SKM-1 treated with dmso at 0.1 percent for 144 hours (cell line): ENCODE measurements around the gene MLIP.
"Not testable (repeated sequence)": the region's sequence is repeated elsewhere in the genome, so short reads cannot be mapped to it uniquely, and the experiment has no call there.

ENCODE experiments used
- DNase-seq: peaks from one replicate; lab custom pipeline; 2025; ENCODE audit not compliant: unreplicated experiment; lab: John Stamatoyannopoulos, UW

MLIP gene

GRCh38 chr6:54209983-54210382 is 98.7 kb downstream of the MLIP start:
- not testable (repeated sequence) for DNase-seq

- DNase-seq: no peak
Measured at GRCh38 chr6:54214286-54214685, 103.0 kb downstream of the MLIP start.

GRCh38 chr6:54216336-54216735 is 105.1 kb downstream of the MLIP start:
- no peak for DNase-seq

- DNase-seq: peak; percentile 86
Measured at GRCh38 chr6:54217018-54217417, 105.8 kb downstream of the MLIP start.

GRCh38 chr6:54222217-54222616 is 111.0 kb downstream of the MLIP start:
- DNase-seq: no peak

- DNase-seq: no peak
Measured at GRCh38 chr6:54232703-54233102, 121.5 kb downstream of the MLIP start.

- DNase-seq: no peak
Measured at GRCh38 chr6:54234539-54234938, 123.3 kb downstream of the MLIP start.

GRCh38 chr6:54236984-54237383 is 125.7 kb downstream of the MLIP start:
- DNase-seq: no peak

- DNase-seq: no peak
Measured at GRCh38 chr6:54238396-54238795, 127.2 kb downstream of the MLIP start.

- no peak for DNase-seq
Measured at GRCh38 chr6:54243699-54244098, 132.5 kb downstream of the MLIP start.

- peak; percentile 32 for DNase-seq
Measured at GRCh38 chr6:54244430-54244829, 133.2 kb downstream of the MLIP start.

- no peak for DNase-seq
Measured at GRCh38 chr6:54245265-54245664, 134.0 kb downstream of the MLIP start.

- peak; percentile 20 for DNase-seq
Measured at GRCh38 chr6:54248319-54248718, 137.1 kb downstream of the MLIP start.

GRCh38 chr6:54248994-54249393 is 137.8 kb downstream of the MLIP start:
- peak; percentile 5 for DNase-seq

- not testable (repeated sequence) for DNase-seq
Measured at GRCh38 chr6:54249812-54250211, 138.6 kb downstream of the MLIP start.

- no peak for DNase-seq
Measured at GRCh38 chr6:54252496-54252895, 141.3 kb downstream of the MLIP start.

GRCh38 chr6:54252916-54253315 is 141.7 kb downstream of the MLIP start:
- no peak for DNase-seq

- no peak for DNase-seq
Measured at GRCh38 chr6:54254886-54255285, 143.6 kb downstream of the MLIP start.

- no peak for DNase-seq
Measured at GRCh38 chr6:54255886-54256285, 144.6 kb downstream of the MLIP start.

GRCh38 chr6:54260025-54260424 is 148.8 kb downstream of the MLIP start:
- DNase-seq: no peak

GRCh38 chr6:54262499-54262898 is 151.3 kb downstream of the MLIP start:
- DNase-seq: no peak

- no peak for DNase-seq
Measured at GRCh38 chr6:54262971-54263370, 151.7 kb downstream of the MLIP start.

- no peak for DNase-seq
Measured at GRCh38 chr6:54264581-54265272, 153.5 kb downstream of the MLIP start.
